Endothelial cell of umbilical vein (primary cell): ENCODE results near the gene NKIRAS1. TPM values are rescaled to one million over a fixed set of nuclear protein-coding genes. Genes with fewer than 3 reads are reported as not detected.

Experiments
- BruUV-seq: library from RNA; stranded (reverse); fragments of 400-500 nt; replicated peaks from 2 replicates; lab custom pipeline; 2021; lab: Mats Ljungman, UMichigan
- CTCF ChIA-PET: fragments of 300-600, 350-600 bp; sonication (Branson Sonifier 250); formaldehyde crosslinking; loops from one replicate; lab custom pipeline; 2021; ENCODE audit warnings: antibody characterized with exemption, inconsistent platforms; lab: Charles Lee
- POLR2A ChIA-PET: fragments of 300-600, 350-600 bp; sonication (Branson Sonifier 250); formaldehyde crosslinking; loops from one replicate; lab custom pipeline; 2021; ENCODE audit warnings: antibody characterized with exemption, inconsistent platforms; lab: Charles Lee
- DNase-seq: peaks from one replicate; pipeline ENCODE4 v3.0.0-alpha.2; 2011; ENCODE audit warnings: low read depth, low spot score
- FAIRE-seq: peaks from 2 replicates; lab custom pipeline; 2011; peaks lifted over from hg19 to GRCh38; lab: Jason Lieb, UNC
- H2AFZ ChIP-seq: 2 replicates; pipeline ENCODE4 v1.6.0; 2012; ENCODE audit warnings: low read depth, low read length, control low read depth, inconsistent platforms
- H3K27ac ChIP-seq: 2 replicates; pipeline ENCODE4 v1.5.1; 2011; ENCODE audit warnings: low read depth, mild to moderate bottlenecking, control low read depth, low read length, moderate library complexity; ENCODE audit not compliant: insufficient read depth
- H3K27me3 ChIP-seq, 2 experiments: 2 replicates each; pipeline versions ENCODE4 v1.6.0 to v1.6.1; 2011; ENCODE audit warnings: low read length in 2 of 2, mixed read lengths in 1 of 2; ENCODE audit not compliant: control insufficient read depth in 2 of 2, insufficient read depth in 2 of 2
- H3K36me3 ChIP-seq, 2 experiments: 2 replicates in 1 of 2; 3 replicates in 1 of 2; pipeline ENCODE4 v1.5.1; 2011; ENCODE audit warnings: low read length in 2 of 2, mild to moderate bottlenecking in 1 of 2, moderate library complexity in 1 of 2; ENCODE audit not compliant: control insufficient read depth in 2 of 2, insufficient read depth in 2 of 2; ENCODE audit errors: extremely low read depth in 1 of 2
- H3K4me1 ChIP-seq: 3 replicates; pipeline ENCODE4 v1.5.1; 2011; ENCODE audit warnings: mild to moderate bottlenecking, low read length; ENCODE audit not compliant: control insufficient read depth, insufficient read depth; ENCODE audit errors: extremely low read depth
- H3K4me2 ChIP-seq: 2 replicates; pipeline ENCODE4 v1.6.1; 2011; ENCODE audit warnings: low read length, control low read depth, mixed read lengths; ENCODE audit not compliant: insufficient read depth
- H3K4me3 ChIP-seq, 3 experiments: fragments of 200-600 bp in 1 of 3; sonication (generic), shearing (Covaris generic) in 1 of 3; replicated peaks in 1 of 3; 2 replicates each; pipeline ENCODE4 v1.5.1; 2011 to 2016; ENCODE audit warnings: control low read depth in 3 of 3, low read length in 3 of 3, mild to moderate bottlenecking in 2 of 3, inconsistent platforms in 1 of 3, low read depth in 1 of 3, moderate library complexity in 1 of 3; ENCODE audit not compliant: insufficient read depth in 1 of 3
- H3K79me2 ChIP-seq: 2 replicates; pipeline ENCODE4 v1.6.0; 2012; ENCODE audit warnings: low read length, inconsistent platforms; ENCODE audit not compliant: control insufficient read depth, insufficient read depth
- H3K9ac ChIP-seq: replicated peaks from 2 replicates; pipeline ENCODE3; 2011; ENCODE audit warnings: low read length, control low read depth; ENCODE audit not compliant: insufficient read depth; ENCODE audit errors: extremely low read depth
- H3K9me1 ChIP-seq: replicated peaks from 3 replicates; pipeline ENCODE4 v1.6.0; 2011; ENCODE audit warnings: mild to moderate bottlenecking, low read length; ENCODE audit not compliant: control insufficient read depth, insufficient read depth; ENCODE audit errors: extremely low read depth
- H3K9me3 ChIP-seq: replicated peaks from 2 replicates; pipeline ENCODE4 v1.5.1; 2012; ENCODE audit warnings: low read length, inconsistent platforms; ENCODE audit not compliant: control insufficient read depth, insufficient read depth
- H4K20me1 ChIP-seq: replicated peaks from 2 replicates; pipeline ENCODE3; 2011; ENCODE audit warnings: mild to moderate bottlenecking, low read length; ENCODE audit not compliant: control insufficient read depth, insufficient read depth; ENCODE audit errors: extremely low read depth
- EZH2 ChIP-seq: IDR thresholded peaks from 2 replicates; pipeline ENCODE4 v1.6.1; 2012; ENCODE audit warnings: borderline replicate concordance, low read depth, mild to moderate bottlenecking, moderate library complexity, low read length, inconsistent platforms; ENCODE audit not compliant: severe bottlenecking
- FOS ChIP-seq: IDR thresholded peaks from 2 replicates; pipeline ENCODE4 v1.6.1; 2011; ENCODE audit warnings: mild to moderate bottlenecking, low read length, moderate library complexity, borderline replicate concordance; ENCODE audit not compliant: insufficient read depth
- GATA2 ChIP-seq: IDR thresholded peaks from 2 replicates; pipeline ENCODE4 v1.7.0; 2011; ENCODE audit warnings: low read depth, mild to moderate bottlenecking, moderate library complexity, mixed read lengths, low read length; ENCODE audit not compliant: insufficient read length, insufficient read depth
- JUN ChIP-seq: IDR thresholded peaks from 2 replicates; pipeline ENCODE4 v1.6.1; 2011; ENCODE audit warnings: borderline replicate concordance, low read depth; ENCODE audit not compliant: insufficient read length, insufficient read depth
- MYC ChIP-seq: IDR thresholded peaks from one replicate; pipeline ENCODE4 v1.6.1; 2011; ENCODE audit warnings: mild to moderate bottlenecking, low read depth, low read length
- POLR2A ChIP-seq: IDR thresholded peaks from 2 replicates; pipeline ENCODE4 v1.6.1; 2012; ENCODE audit warnings: low read depth, mild to moderate bottlenecking, control low read depth, low read length
- POLR2AphosphoS5 ChIP-seq: IDR thresholded peaks from 2 replicates; pipeline ENCODE4 v1.6.1; 2012; ENCODE audit warnings: low read depth, mild to moderate bottlenecking, control low read depth, low read length, moderate library complexity; ENCODE audit not compliant: insufficient read depth
- dilution Hi-C: fragments of 300-500 bp; cut with MboI; formaldehyde crosslinking; loops from one replicate; pipeline ENCODE4 v1.15.0; 2019; ENCODE audit warnings: low sequenced_read_pairs; ENCODE audit not compliant: extremely low pct_ligation_motif_present
- intact Hi-C: fragments of 100-400 bp; cut with micrococcal nuclease; formaldehyde crosslinking; loops from one replicate; pipeline ENCODE4 v1.10.0; 2022
- polyA plus RNA-seq, 4 experiments: library from polyadenylated mRNA; depleted of rRNA in 3 of 4; stranded (reverse) in 3 of 4; unstranded in 1 of 4; fragments of >200 nt; gene quantifications; 2 replicates each; pipeline versions ENCODE4 v1.2.1 to v1.2.3, GENCODE V29; 2011 to 2012; ENCODE audit warnings: missing spikeins in 1 of 4
- total RNA-seq: library from RNA; stranded (reverse); gene quantifications from 2 replicates; pipeline ENCODE4 v1.2.3, GENCODE V29; 2021
- TF ChIP-seq, protein P1 (sequence below): IDR thresholded peaks from 2 replicates; pipeline ENCODE4 v1.6.1; 2011; ENCODE audit not compliant: insufficient read depth, insufficient read length
- TF ChIP-seq, protein P2 (sequence below), 2 donors: IDR thresholded peaks; 1 replicate in 1 of 2; 2 replicates in 1 of 2; pipeline ENCODE4 v1.5.1; 2011; ENCODE audit warnings: low read length in 2 of 2, mild to moderate bottlenecking in 2 of 2, moderate library complexity in 2 of 2, control low read depth in 1 of 2, inconsistent platforms in 1 of 2, low read depth in 1 of 2; ENCODE audit not compliant: insufficient read depth in 1 of 2; ENCODE audit errors: extremely low read depth in 1 of 2

Gene NKIRAS1
- total and polyA plus RNA-seq, 2 donors (not counting 3 experiments of a cell fraction or from before 2014, with no cell fraction given): 2.2 to 2.9 TPM

DNA sequence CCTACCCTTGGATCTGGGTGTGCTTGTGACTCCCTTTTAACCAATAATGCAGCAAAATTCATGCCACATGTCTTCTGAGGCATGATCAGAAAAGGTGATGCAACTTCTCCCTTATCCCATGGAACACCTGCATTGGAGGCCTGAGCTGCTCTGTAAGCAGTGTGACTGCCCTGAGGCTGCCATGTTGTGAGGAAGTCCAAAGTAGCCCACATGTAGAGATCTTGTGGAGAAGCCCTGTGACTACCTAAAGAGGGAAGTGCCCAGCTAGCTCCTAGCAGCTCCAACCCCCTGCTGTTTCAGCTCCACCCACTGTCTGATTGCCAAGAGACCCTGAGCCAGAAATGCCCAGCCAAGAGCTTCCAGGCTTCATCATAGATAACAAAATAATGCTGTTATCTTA, 21.9 kb upstream of the NKIRAS1 start:
- no TSS peak for BruUV-seq
- ChIA-PET CTCF (no interaction called here), POLR2A (interaction anchor here (1.0 kb wide), 1 partner anchor 16 kb away, joined by 4 read pairs; no protein-coding TSS in a partner anchor)
- H3K4me1 ChIP-seq: no peaks in the 10 kb centered on the region
- no peaks in the 10 kb centered on the region for H3K9me3 ChIP-seq
- TF ChIP-seq, protein P1, sequence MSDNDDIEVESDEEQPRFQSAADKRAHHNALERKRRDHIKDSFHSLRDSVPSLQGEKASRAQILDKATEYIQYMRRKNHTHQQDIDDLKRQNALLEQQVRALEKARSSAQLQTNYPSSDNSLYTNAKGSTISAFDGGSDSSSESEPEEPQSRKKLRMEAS: no peak
- TF ChIP-seq MYC: no peak
- TF ChIP-seq, protein P2, sequence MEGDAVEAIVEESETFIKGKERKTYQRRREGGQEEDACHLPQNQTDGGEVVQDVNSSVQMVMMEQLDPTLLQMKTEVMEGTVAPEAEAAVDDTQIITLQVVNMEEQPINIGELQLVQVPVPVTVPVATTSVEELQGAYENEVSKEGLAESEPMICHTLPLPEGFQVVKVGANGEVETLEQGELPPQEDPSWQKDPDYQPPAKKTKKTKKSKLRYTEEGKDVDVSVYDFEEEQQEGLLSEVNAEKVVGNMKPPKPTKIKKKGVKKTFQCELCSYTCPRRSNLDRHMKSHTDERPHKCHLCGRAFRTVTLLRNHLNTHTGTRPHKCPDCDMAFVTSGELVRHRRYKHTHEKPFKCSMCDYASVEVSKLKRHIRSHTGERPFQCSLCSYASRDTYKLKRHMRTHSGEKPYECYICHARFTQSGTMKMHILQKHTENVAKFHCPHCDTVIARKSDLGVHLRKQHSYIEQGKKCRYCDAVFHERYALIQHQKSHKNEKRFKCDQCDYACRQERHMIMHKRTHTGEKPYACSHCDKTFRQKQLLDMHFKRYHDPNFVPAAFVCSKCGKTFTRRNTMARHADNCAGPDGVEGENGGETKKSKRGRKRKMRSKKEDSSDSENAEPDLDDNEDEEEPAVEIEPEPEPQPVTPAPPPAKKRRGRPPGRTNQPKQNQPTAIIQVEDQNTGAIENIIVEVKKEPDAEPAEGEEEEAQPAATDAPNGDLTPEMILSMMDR (IDR thresholded peaks at IDR 0.05; ENCODE audit: extremely low read depth in 1 of 2, insufficient read depth in 1 of 2, low read depth in 1 of 2, low read length in 2 of 2): no peak
- TF ChIP-seq POLR2AphosphoS5: no peak
- TF ChIP-seq POLR2A: no peak
- no peak for TF ChIP-seq JUN
- TF ChIP-seq EZH2: no peak
- TF ChIP-seq FOS: no peak
- TF ChIP-seq GATA2: no peak
- no peaks in the 10 kb centered on the region for H3K79me2 ChIP-seq
- no peak overlapping the region for H3K27ac ChIP-seq
- intact Hi-C loops: no loop called here
- no peaks in the 10 kb centered on the region for H3K36me3 ChIP-seq
- dilution Hi-C loops: no loop called here
- no peak overlapping the region for H3K9ac ChIP-seq
- no peaks in the 10 kb centered on the region for H3K9me1 ChIP-seq
- H3K4me3 ChIP-seq: no peak overlapping the region
- no peaks in the 10 kb centered on the region for H4K20me1 ChIP-seq
- FAIRE-seq: no peak
- no peak overlapping the region for H2AFZ ChIP-seq
- no peak for DNase-seq
- no peak overlapping the region for H3K4me2 ChIP-seq
- peaks cover 3% of the 10 kb centered on the region in 2 experiments for H3K27me3 ChIP-seq
